ENCODE measurements around the gene TMEM38B.
"Not testable (repeated sequence)": the region's sequence is repeated elsewhere in the genome, so short reads cannot be mapped to it uniquely, and the experiment has no call there.

Gene TMEM38B

DNA sequence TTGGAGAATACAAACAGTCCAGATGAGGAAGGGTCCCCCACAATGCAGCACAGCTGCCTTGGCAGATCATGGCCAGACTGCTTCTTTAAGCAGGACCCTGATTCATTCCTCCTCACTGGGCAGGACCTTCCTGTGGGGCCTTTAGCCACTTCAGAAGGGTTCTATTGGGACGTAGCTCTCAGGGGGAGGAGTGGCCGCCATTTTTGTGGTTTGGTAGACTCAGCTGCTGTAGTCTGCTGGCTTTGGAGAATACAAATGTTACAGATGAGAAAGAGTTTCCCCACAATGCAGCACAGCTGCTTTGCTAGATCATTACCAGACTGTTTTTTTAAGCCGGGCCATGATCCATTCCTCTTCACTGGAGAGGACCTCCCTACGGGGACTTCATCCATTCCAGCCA is 57.4 kb downstream of the TMEM38B start:
- Histone ChIP-seq H3K9ac (ENCODE audit: insufficient read length, low read depth) (no peak overlapping the region), H3K4me1 (ENCODE audit: insufficient read depth, insufficient read length) (no peaks in the 10 kb centered on the region), H3K4me3 (ENCODE audit: insufficient read length, low read depth) (no peak overlapping the region), H3K27me3 (ENCODE audit: insufficient read depth, insufficient read length) (no peaks in the 10 kb centered on the region), H3K9me3 (ENCODE audit: insufficient read depth, low read length) (peaks cover 21% of the 10 kb centered on the region; the same call in 1 of the 2 replicates), H3K36me3 (ENCODE audit: insufficient read depth, insufficient read length, low read length) (peaks cover 6% of the 10 kb centered on the region)
- DNase-seq (ENCODE audit: low read depth, low spot score): no peak
- TF ChIP-seq YY1 (IDR thresholded peaks at IDR 0.05; ENCODE audit: insufficient read depth, insufficient read length): no peak
- no peak for TF ChIP-seq SUZ12 (IDR thresholded peaks at IDR 0.05; ENCODE audit: extremely low read depth, insufficient read depth, insufficient read length)
- no peak for TF ChIP-seq ZNF274 (IDR thresholded peaks at IDR 0.05; ENCODE audit: low read depth, low read length)

GRCh38 chr9:105757496-105758251 is 63.3 kb downstream of the TMEM38B start:
- Histone ChIP-seq H3K9ac (ENCODE audit: insufficient read length, low read depth) (no peak overlapping the region), H3K9me3 (ENCODE audit: insufficient read depth, low read length) (peaks cover 8% of the 10 kb centered on the region; the same call in 1 of the 2 replicates), H3K4me1 (ENCODE audit: insufficient read depth, insufficient read length) (no peaks in the 10 kb centered on the region), H3K27me3 (ENCODE audit: insufficient read depth, insufficient read length) (no peaks in the 10 kb centered on the region), H3K36me3 (ENCODE audit: insufficient read depth, insufficient read length, low read length) (no peaks in the 10 kb centered on the region), H3K4me3 (ENCODE audit: insufficient read length, low read depth) (no peak overlapping the region)
- TF ChIP-seq ZNF274 (IDR thresholded peaks at IDR 0.05; ENCODE audit: low read depth, low read length): no peak
- TF ChIP-seq SUZ12 (IDR thresholded peaks at IDR 0.05; ENCODE audit: extremely low read depth, insufficient read depth, insufficient read length): no peak
- TF ChIP-seq YY1 (IDR thresholded peaks at IDR 0.05; ENCODE audit: insufficient read depth, insufficient read length): no peak
- no peak for DNase-seq (ENCODE audit: low read depth, low spot score)

- no peak for DNase-seq (ENCODE audit: low read depth, low spot score)
- Histone ChIP-seq H3K9ac (ENCODE audit: insufficient read length, low read depth) (no peak overlapping the region), H3K9me3 (ENCODE audit: insufficient read depth, low read length) (no peaks in the 10 kb centered on the region), H3K27me3 (ENCODE audit: insufficient read depth, insufficient read length) (no peaks in the 10 kb centered on the region), H3K4me3 (ENCODE audit: insufficient read length, low read depth) (no peak overlapping the region), H3K4me1 (ENCODE audit: insufficient read depth, insufficient read length) (no peaks in the 10 kb centered on the region), H3K36me3 (ENCODE audit: insufficient read depth, insufficient read length, low read length) (no peaks in the 10 kb centered on the region)
- TF ChIP-seq SUZ12 (IDR thresholded peaks at IDR 0.05; ENCODE audit: extremely low read depth, insufficient read depth, insufficient read length) (no peak), ZNF274 (IDR thresholded peaks at IDR 0.05; ENCODE audit: low read depth, low read length) (no peak), YY1 (IDR thresholded peaks at IDR 0.05; ENCODE audit: insufficient read depth, insufficient read length) (no peak)
These were observed 65.7 kb downstream of the TMEM38B start for GRCh38 chr9:105760053-105760452.

GRCh38 chr9:105782561-105783494 is 88.5 kb downstream of the TMEM38B start:
- H3K9me3 ChIP-seq (ENCODE audit: insufficient read depth, low read length); H3K36me3 ChIP-seq (ENCODE audit: insufficient read depth, insufficient read length, low read length); DNase-seq (ENCODE audit: low read depth, low spot score); H3K27me3 ChIP-seq (ENCODE audit: insufficient read depth, insufficient read length); H3K4me1 ChIP-seq (ENCODE audit: insufficient read depth, insufficient read length): not testable (repeated sequence)
- Histone ChIP-seq H3K9ac (ENCODE audit: insufficient read length, low read depth) (peak overlapping the region; percentile 80), H3K4me3 (ENCODE audit: insufficient read length, low read depth) (peak overlapping the region; percentile 68)

DNA sequence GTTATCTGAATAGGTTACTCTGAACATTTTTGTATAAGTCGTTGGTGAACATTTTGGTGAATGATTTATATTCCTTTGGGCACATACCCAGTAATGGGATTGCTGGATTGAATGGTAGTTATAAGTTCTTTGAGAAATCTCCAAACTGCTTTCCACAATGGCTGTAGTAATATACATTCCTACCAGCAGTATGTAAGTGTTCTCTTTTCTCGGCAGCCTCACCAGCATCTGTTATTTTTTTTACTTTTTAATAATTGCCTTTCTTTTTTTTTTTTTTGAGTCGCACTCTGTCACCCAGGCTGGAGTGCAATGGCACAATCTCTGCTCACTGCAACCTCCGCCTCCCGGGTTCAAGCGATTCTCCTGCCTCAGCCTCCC is 89.1 kb downstream of the TMEM38B start:
- H3K9ac ChIP-seq (ENCODE audit: insufficient read length, low read depth); H3K27me3 ChIP-seq (ENCODE audit: insufficient read depth, insufficient read length); H3K4me1 ChIP-seq (ENCODE audit: insufficient read depth, insufficient read length); DNase-seq (ENCODE audit: low read depth, low spot score); H3K9me3 ChIP-seq (ENCODE audit: insufficient read depth, low read length); H3K36me3 ChIP-seq (ENCODE audit: insufficient read depth, insufficient read length, low read length): not testable (repeated sequence)
- H3K4me3 ChIP-seq (ENCODE audit: insufficient read length, low read depth): peak overlapping the region; percentile 68

- H3K4me1 ChIP-seq (ENCODE audit: insufficient read depth, insufficient read length); H3K36me3 ChIP-seq (ENCODE audit: insufficient read depth, insufficient read length, low read length); H3K27me3 ChIP-seq (ENCODE audit: insufficient read depth, insufficient read length); DNase-seq (ENCODE audit: low read depth, low spot score); H3K9ac ChIP-seq (ENCODE audit: insufficient read length, low read depth); H3K4me3 ChIP-seq (ENCODE audit: insufficient read length, low read depth): not testable (repeated sequence)
- peaks cover 15% of the 10 kb centered on the region for H3K9me3 ChIP-seq (ENCODE audit: insufficient read depth, low read length)
These were observed 92.5 kb downstream of the TMEM38B start for GRCh38 chr9:105786796-105787195.

- H3K4me1 ChIP-seq (ENCODE audit: insufficient read depth, insufficient read length): no peaks in the 10 kb centered on the region
- TF ChIP-seq ZNF274 (IDR thresholded peaks at IDR 0.05; ENCODE audit: low read depth, low read length): no peak
- no peak for TF ChIP-seq YY1 (IDR thresholded peaks at IDR 0.05; ENCODE audit: insufficient read depth, insufficient read length)
- TF ChIP-seq SUZ12 (IDR thresholded peaks at IDR 0.05; ENCODE audit: extremely low read depth, insufficient read depth, insufficient read length): no peak
These were observed 121.9 kb downstream of the TMEM38B start for GRCh38 chr9:105816202-105816744.

More at GRCh38 chr9:105816202-105816744, 121.9 kb downstream of the TMEM38B start:
- no peaks in the 10 kb centered on the region for H3K27me3 ChIP-seq (ENCODE audit: insufficient read depth, insufficient read length)
- DNase-seq (ENCODE audit: low read depth, low spot score): no peak
- H3K9ac ChIP-seq (ENCODE audit: insufficient read length, low read depth): no peak overlapping the region
- no peaks in the 10 kb centered on the region; the same call in 1 of the 2 replicates for H3K9me3 ChIP-seq (ENCODE audit: insufficient read depth, low read length)
- no peaks in the 10 kb centered on the region for H3K36me3 ChIP-seq (ENCODE audit: insufficient read depth, insufficient read length, low read length)
- H3K4me3 ChIP-seq (ENCODE audit: insufficient read length, low read depth): no peak overlapping the region

Measured in NT2/D1 (cell line).